WERI-Rb-1 (cell line): ENCODE data around the gene RAD51B.

ENCODE experiments used
- DNase-seq: peaks from one replicate; pipeline ENCODE4 v3.0.0-alpha.2; 2020
- H3K27ac ChIP-seq: fragments of 250-450 bp; sonication (Bioruptor Pico); 2 replicates; pipeline ENCODE4 v1.5.1; 2020; ENCODE audit warnings: mild to moderate bottlenecking, moderate library complexity
- H3K27me3 ChIP-seq: fragments of 250-450 bp; sonication (Bioruptor Pico); 2 replicates; pipeline ENCODE4 v1.5.1; 2021; ENCODE audit warnings: mild to moderate bottlenecking, low read depth, moderate library complexity; ENCODE audit not compliant: insufficient read depth, severe bottlenecking
- H3K36me3 ChIP-seq: fragments of 250-450 bp; sonication (Bioruptor Pico); 2 replicates; pipeline ENCODE4 v1.5.1; 2020; ENCODE audit warnings: mild to moderate bottlenecking, moderate library complexity
- H3K4me3 ChIP-seq: 2 replicates; pipeline ENCODE4 v1.5.1; 2011; ENCODE audit warnings: low read depth, mild to moderate bottlenecking, control low read depth, low read length
- H3K9me3 ChIP-seq: fragments of 250-450 bp; sonication (Bioruptor Pico); 2 replicates; pipeline ENCODE4 v1.5.1; 2021; ENCODE audit warnings: mild to moderate bottlenecking, moderate library complexity; ENCODE audit not compliant: severe bottlenecking
- CTCF ChIP-seq: IDR thresholded peaks from 2 replicates; pipeline ENCODE4 v1.5.1; 2011; ENCODE audit warnings: low read depth, mild to moderate bottlenecking, control low read depth, inconsistent platforms, low read length

Gene RAD51B

DNA sequence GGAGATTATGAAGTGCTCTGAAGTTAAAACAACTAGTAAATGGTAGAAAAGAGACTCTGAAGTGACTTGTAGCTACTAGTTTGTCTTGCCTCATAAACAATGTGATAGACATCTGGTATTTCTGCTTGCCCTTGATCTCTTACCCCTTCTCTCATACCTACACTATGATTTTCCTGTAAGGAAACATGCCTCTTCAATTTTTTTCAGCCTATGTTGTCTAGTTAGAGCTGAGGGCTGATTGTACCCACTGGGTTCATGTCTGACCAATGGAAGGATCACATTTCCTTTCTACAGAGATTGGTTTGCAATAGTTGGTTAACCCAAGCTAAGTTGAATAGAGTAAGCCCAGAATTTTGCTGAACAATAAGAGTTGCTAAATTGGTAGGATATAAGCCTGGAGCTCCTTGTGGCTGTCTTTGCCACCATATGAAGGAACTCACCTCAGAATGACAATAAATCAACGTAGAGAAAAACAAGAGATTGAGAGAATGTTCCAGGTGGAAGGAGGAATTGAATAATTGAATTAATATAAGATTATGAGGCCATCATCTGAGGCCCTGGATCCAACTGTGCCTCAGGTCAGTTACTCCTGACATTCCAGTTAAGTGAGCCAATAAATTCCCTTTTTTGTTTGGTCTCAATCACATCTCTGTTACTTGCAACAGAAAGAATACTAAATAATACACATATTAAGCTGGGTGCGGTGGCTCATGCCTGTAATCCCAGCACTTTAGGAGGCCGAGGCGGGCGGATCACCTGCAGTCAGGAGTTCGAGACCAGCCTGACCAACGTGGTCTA lies 626.9 kb downstream of the RAD51B start:
- no peak for TF ChIP-seq CTCF
- DNase-seq = no peak
- Histone ChIP-seq H3K27ac (no peak overlapping the region), H3K27me3 (no peaks in the 10 kb centered on the region), H3K4me3 (no peak overlapping the region), H3K9me3 (no peaks in the 10 kb centered on the region), H3K36me3 (no peaks in the 10 kb centered on the region)

DNA sequence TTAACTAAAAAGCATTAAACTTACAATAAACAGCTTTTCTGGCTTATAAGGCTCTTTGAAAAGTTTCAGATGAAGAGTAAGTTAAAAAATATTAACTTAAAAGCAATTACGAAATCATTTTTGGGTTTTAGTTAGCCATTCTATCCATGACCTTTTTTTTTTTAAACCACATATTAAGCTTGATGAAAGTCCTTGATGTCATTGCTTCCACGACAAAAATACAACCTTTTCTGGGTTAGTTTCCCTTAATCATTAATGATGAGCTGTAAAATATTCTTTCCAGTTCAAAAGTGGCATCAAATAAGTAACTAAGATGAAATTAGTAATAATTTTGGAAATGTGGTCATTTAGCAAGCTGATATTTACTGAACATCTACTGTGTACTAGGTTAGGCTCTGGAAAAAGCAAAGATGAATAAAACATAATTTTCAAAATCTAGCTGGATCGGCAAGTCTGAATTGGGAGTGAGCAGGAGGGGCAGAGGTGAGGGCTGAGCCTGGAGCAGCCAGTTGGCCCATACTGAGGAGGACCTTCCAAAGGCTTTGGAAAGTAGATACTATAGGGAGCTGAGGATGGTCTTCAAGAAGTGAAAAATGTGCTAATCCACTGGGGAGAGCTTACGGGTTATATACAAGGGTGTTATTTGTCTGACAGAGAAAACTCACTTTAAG lies 628.1 kb downstream of the RAD51B start:
- Histone ChIP-seq H3K9me3 (no peaks in the 10 kb centered on the region), H3K36me3 (no peaks in the 10 kb centered on the region), H3K27me3 (no peaks in the 10 kb centered on the region), H3K4me3 (no peak overlapping the region), H3K27ac (no peak overlapping the region)
- no peak for DNase-seq
- TF ChIP-seq CTCF = no peak

DNA sequence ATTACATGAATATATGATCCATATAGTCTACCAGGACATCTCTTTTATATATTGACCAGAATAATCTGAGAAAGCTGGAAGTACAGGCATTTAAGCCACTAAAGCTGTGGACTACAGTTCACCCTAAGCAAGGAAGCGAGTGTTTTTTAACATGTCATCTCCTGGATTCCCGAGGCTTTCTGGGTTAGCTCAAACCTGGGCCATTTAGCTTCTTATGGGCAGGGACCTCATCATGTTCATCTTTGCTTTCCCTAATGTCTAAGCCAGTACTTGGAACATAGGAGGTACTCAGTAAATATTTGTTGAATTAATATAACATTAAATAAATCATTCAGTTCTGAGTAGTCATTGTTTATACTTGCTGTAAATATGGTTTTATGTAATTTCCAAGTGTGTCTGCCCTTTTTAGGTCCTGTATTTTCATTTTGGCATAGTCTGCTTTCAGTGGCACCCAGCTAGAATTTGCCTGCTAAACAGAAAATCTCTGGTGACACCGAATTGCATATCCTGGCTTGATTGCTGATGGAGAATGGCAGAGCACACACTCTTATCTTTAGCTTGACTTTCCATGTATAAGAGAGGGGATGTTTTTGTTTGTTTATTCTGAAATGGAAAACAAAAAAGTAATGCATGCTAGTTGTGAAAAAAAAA lies 628.8 kb downstream of the RAD51B start:
- Histone ChIP-seq H3K9me3 (no peaks in the 10 kb centered on the region), H3K36me3 (no peaks in the 10 kb centered on the region), H3K27me3 (no peaks in the 10 kb centered on the region), H3K27ac (no peak overlapping the region), H3K4me3 (no peak overlapping the region)
- no peak for DNase-seq
- no peak for TF ChIP-seq CTCF

GRCh38 chr14:68449561-68450181 lies 630.1 kb downstream of the RAD51B start:
- no peaks in the 10 kb centered on the region for H3K27me3 ChIP-seq
- peaks cover 3% of the 10 kb centered on the region for H3K9me3 ChIP-seq
- H3K36me3 ChIP-seq = no peaks in the 10 kb centered on the region
- no peak for TF ChIP-seq CTCF
- H3K4me3 ChIP-seq = no peak overlapping the region
- H3K27ac ChIP-seq = no peak overlapping the region
- DNase-seq = no peak

DNA sequence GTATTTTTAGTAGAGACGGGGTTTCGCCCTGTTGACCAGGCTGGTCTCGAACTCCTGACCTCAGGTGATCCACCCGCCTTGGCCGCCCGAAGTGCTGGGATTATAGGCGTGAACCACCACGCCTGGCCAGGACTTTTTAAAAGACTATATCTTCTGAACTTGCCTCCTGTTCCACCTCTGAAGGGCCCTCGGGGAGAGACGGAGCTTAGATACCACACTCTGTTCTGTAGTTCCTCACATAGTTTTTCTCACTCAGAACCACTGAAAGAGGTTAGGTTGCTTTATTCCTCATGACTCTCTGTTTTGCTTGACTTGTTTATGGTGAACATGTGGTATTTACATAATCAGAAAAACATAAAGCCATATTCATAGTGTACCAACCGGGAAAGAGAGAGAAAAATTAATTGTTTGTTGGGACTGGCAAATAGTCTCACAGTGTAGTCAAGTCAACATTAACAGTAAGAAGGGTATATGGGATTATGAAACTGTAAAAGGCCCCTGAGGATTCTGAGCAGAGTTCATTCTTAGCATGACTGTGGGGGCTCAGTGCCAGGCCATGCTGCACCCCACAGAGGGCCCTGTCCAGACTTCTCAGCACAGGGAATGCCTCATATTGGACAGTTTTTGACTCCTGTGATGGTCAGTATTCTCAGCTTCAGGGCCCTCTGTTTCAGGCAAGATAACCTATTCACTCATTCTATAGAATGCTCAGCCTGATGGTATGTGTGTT lies 631.0 kb downstream of the RAD51B start:
- no peak for DNase-seq
- H3K27ac ChIP-seq = no peak overlapping the region
- no peaks in the 10 kb centered on the region for H3K27me3 ChIP-seq
- H3K36me3 ChIP-seq = no peaks in the 10 kb centered on the region
- peaks cover 3% of the 10 kb centered on the region for H3K9me3 ChIP-seq
- H3K4me3 ChIP-seq = no peak overlapping the region
- no peak for TF ChIP-seq CTCF
